GM12801 (cell line): ENCODE measurements around the gene USP43.

ENCODE experiments used
- TF ChIP-seq, protein P1 (sequence below): IDR thresholded peaks from one replicate; pipeline ENCODE4 v1.5.1; 2011; ENCODE audit warnings: control low read depth; ENCODE audit not compliant: insufficient read length; ENCODE audit errors: extremely low read depth

The USP43 gene

DNA sequence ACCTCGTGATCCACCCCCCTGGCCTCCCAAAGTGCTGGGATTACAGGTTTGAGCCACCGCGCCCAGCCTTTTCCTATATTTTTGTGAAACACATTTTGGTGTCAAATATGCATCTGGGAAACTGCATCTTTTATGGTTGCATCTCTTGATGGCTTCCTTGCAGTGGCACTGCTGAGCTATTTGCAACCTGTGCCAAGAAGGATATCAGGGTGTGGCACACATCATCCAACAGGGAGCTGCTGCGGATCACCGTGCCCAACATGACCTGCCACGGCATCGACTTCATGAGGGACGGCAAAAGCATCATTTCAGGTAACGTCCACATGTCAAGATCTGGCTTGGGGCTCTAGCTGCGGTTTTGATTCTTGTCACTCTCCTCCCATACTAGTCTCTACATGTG is 16.8 kb upstream of the USP43 start:
- TF ChIP-seq, protein P1, sequence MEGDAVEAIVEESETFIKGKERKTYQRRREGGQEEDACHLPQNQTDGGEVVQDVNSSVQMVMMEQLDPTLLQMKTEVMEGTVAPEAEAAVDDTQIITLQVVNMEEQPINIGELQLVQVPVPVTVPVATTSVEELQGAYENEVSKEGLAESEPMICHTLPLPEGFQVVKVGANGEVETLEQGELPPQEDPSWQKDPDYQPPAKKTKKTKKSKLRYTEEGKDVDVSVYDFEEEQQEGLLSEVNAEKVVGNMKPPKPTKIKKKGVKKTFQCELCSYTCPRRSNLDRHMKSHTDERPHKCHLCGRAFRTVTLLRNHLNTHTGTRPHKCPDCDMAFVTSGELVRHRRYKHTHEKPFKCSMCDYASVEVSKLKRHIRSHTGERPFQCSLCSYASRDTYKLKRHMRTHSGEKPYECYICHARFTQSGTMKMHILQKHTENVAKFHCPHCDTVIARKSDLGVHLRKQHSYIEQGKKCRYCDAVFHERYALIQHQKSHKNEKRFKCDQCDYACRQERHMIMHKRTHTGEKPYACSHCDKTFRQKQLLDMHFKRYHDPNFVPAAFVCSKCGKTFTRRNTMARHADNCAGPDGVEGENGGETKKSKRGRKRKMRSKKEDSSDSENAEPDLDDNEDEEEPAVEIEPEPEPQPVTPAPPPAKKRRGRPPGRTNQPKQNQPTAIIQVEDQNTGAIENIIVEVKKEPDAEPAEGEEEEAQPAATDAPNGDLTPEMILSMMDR = no peak

- TF ChIP-seq, protein P1 = no peak
Observed at GRCh38 chr17:9632741-9633140, 12.6 kb upstream of the USP43 start.

DNA sequence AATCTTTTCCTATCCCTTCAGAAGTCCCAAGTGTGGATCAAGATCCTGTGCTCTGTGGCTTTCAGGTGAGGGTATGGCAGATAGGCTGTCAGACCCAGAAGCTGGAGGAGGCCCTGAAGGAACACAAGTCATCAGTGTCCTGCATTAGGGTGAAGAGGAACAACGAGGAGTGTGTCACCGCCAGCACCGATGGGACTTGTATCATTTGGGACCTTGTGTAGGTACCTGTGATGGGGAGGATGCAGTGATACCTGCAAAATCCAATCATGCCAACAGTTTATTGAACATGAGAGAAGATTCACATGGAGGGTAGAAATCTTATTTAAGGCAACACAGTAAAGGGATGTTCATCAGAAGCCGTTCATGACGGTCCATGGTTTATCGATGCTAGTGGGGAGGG is 10.0 kb upstream of the USP43 start:
- TF ChIP-seq, protein P1 = no peak

DNA sequence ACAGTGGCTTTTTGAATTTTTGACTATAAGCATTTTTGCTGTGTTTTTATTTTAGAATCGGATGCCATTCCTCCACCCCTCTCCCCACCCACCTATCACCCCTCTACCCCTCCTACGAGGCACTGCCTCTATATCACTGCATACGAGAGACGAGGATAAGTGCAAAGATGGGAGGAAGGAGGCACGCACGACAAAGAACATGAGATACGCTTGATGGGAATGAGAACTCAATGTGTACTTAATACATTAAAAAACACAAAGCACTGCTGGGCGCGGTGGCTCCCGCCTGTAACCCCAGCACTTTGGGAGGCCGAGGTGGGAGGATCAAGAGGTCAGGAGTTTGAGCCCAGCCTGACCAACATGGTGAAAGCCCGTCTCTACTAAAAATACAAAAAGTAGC is 8.8 kb upstream of the USP43 start:
- TF ChIP-seq, protein P1 = no peak

- TF ChIP-seq, protein P1 = no peak
Observed at GRCh38 chr17:9643611-9644010, 1.7 kb upstream of the USP43 start.

GRCh38 chr17:9645851-9646545 is 681 bp downstream of the USP43 start:
- TF ChIP-seq, protein P1 = no peak

- TF ChIP-seq, protein P1 = no peak
Observed at GRCh38 chr17:9646546-9646885, 1.2 kb downstream of the USP43 start.

GRCh38 chr17:9647014-9647413 is 1.7 kb downstream of the USP43 start:
- TF ChIP-seq, protein P1 = no peak
